HEK293T (cell line): Measurements from ENCODE around the gene MLN.

Source experiments
- ARNT ChIP-seq: fragments of 450-650 bp; IDR thresholded peaks from 2 replicates; pipeline ENCODE4 v1.6.1; 2017; ENCODE audit warnings: mild to moderate bottlenecking
- FOXA1 ChIP-seq: fragments of 450-650 bp; IDR thresholded peaks from 2 replicates; pipeline ENCODE4 v1.6.1; 2016; ENCODE audit warnings: mild to moderate bottlenecking
- NFRKB ChIP-seq: fragments of 450-650 bp; IDR thresholded peaks from 2 replicates; pipeline ENCODE4 v1.6.1; 2016; ENCODE audit warnings: mild to moderate bottlenecking, moderate library complexity
- SUZ12 ChIP-seq: fragments of 450-650 bp; IDR thresholded peaks from 2 replicates; pipeline ENCODE4 v1.6.1; 2016; ENCODE audit warnings: mild to moderate bottlenecking
- ZNF384 ChIP-seq: fragments of 450-650 bp; IDR thresholded peaks from 2 replicates; pipeline ENCODE4 v1.6.1; 2016

GRCh38 chr6:33822575-33823395 lies 19.0 kb upstream of the MLN start:
- TF ChIP-seq ZNF384 (no peak), FOXA1 (no peak), NFRKB (no peak), SUZ12 (no peak), ARNT (no peak)
